ENCODE results near the gene LCLAT1.
"Not testable (repeated sequence)": the region's sequence is repeated elsewhere in the genome, so short reads cannot be mapped to it uniquely, and the experiment has no call there.

Gene LCLAT1

GRCh38 chr2:30492185-30492584 lies 45.1 kb downstream of the LCLAT1 start:
- FAIRE-seq = no peak

- FAIRE-seq = no peak
These were observed 45.6 kb downstream of the LCLAT1 start for GRCh38 chr2:30492619-30493018.

DNA sequence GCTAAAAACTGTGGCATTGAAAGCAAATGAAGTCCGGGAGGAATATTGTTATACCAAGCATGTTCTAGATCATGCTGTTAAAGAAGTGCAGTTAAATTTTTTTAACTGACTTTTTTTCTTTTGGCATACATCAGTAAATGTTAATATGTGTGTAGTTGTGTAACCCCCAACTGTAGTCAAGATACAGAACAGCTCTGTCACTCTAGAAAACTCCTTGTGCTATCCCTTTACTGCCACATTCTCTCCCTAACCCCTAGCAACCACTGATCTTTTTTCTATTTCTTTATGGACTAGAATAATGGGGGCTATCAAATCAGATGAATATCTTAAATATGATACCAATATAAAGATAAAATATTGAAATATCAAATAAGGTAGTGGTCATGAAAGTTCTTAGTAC lies 46.4 kb downstream of the LCLAT1 start:
- no peak for FAIRE-seq

DNA sequence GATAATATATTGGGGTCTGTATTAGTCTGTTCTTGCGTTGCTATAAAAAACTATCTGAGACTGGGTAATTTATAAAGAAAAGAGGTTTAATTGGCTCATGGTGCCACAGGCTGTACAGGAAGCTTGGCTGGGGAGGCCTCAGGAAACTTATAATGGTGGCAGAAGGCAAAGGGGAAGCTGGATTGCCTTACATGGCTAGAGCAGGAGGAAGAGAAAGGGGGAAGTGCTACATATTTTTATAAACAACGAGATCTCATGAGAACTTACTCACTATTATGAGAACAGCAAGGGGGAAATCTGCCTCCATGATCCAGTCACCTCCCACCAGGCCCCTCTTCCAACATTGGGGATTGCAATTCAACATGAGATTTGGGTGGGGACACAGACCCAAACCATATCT lies 48.9 kb downstream of the LCLAT1 start:
- not testable (repeated sequence) for FAIRE-seq

DNA sequence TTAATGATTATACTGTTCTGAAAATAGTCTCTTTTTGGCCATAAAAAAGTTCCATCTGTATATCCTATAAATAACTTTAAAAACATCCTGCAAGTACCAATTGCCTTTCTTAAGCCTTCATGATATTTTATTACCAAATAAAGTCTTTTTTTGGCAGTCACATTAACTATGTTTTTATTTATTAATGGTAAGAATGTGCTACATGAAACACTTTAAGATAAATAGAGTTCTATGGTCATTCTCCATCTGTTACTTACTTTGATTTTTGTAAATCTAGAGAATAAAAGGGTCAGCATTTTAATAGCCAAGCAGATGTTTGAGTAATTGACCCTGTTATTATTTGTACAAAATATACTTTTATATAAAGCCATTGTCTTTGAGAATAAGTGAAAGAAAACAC lies 52.6 kb downstream of the LCLAT1 start:
- peak; percentile 100 for FAIRE-seq

GRCh38 chr2:30500699-30501098 lies 53.7 kb downstream of the LCLAT1 start:
- FAIRE-seq = no peak

DNA sequence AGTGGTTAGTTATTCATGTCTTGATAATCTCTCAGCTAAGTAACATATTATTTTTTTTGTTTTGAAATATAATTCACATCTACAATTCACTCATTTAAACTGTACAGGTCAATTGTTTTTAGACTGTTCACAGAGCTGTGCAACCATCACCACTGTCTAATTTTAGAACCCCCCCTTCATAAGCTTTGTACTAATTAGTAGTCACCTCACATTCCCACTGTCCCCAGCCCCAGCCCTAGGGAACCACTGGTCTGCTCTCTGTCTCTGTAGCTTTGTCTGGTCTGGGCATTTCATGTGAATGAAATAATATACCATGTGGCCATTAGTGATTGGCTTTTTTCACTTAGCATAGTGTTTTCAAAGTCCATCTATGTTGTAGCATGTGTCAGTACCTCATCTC lies 55.3 kb downstream of the LCLAT1 start:
- FAIRE-seq = no peak

- FAIRE-seq = no peak
These were observed 56.1 kb downstream of the LCLAT1 start for GRCh38 chr2:30503007-30503694.

GRCh38 chr2:30503695-30504052 lies 56.6 kb downstream of the LCLAT1 start:
- FAIRE-seq = no peak

GRCh38 chr2:30504731-30505130 lies 57.7 kb downstream of the LCLAT1 start:
- FAIRE-seq = no peak

- no peak for FAIRE-seq
These were observed 58.6 kb downstream of the LCLAT1 start for GRCh38 chr2:30505500-30506180.

- not testable (repeated sequence) for FAIRE-seq
These were observed 60.4 kb downstream of the LCLAT1 start for GRCh38 chr2:30507460-30507859.

DNA sequence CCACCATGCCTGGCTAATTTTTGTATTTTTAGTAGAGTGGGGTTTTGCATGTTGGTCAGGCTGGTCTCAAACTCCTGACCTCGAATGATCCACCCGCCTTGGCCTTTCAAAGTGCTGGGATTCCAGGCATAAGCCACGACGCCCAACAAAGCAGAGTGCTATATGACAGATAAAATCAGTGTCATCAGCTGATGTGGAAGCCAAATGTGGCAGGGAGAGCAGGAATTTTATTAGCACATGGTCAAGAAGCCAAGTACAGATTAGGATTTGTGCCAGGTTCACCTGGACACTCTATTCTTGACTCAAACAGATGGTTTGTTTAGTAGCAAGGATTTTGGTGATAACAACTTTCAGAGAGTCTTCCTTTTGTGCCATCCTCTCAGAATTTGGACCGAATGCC lies 62.7 kb downstream of the LCLAT1 start:
- FAIRE-seq = no peak

- FAIRE-seq = no peak
These were observed 63.4 kb downstream of the LCLAT1 start for GRCh38 chr2:30510409-30510808.

GRCh38 chr2:30511122-30512083 lies 64.4 kb downstream of the LCLAT1 start:
- FAIRE-seq = no peak

DNA sequence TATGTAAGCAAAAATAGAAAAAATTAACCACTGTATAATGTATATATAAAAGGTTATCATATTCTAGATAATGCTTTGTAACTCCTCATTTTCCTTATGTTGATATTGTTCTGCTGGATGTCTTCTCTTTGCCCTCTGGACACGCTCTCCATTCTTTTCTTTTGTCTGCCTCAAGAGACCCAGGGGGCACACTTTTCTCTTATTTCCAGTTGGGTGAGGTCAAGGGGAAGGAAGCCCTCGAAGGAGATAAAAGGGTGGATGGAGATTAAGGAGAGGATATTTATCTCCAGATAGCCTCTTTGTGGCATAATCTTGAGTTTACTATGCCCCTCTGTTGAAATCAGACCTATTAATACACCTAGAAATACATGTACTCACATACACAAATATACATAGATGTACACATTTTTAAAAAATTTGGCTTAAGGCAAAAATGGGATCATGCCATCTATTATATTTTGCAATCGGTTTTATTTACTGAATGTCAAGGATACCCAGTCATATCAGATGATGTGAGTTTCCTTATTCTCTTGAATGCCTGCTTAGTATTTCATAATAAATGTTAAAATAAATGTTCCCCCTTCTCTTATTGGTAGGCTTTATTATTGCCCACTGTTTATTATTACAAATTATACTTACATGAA lies 65.3 kb downstream of the LCLAT1 start:
- FAIRE-seq = no peak

DNA sequence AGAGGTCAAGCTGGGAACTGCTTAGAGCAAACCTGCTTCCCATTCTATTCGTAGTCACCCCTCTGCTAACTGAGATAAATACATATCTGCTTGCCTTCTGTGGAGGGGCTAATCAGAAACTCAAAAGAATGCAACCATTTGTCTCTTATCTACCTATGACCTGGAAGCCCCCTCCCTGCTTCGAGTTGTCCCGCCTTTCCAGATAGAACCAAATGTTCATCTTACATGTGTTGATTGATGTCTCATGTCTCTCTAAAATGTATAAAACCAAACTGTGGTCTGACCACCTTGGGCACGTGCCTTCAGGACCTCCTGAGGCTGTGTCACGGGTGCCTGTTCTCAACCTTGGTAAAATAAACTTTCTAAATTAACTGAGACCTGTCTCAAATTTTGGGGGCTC lies 66.6 kb downstream of the LCLAT1 start:
- FAIRE-seq = not testable (repeated sequence)

GRCh38 chr2:30514134-30514847 lies 67.2 kb downstream of the LCLAT1 start:
- no peak for FAIRE-seq

- no peak for FAIRE-seq
These were observed 67.9 kb downstream of the LCLAT1 start for GRCh38 chr2:30514848-30515435.

- no peak for FAIRE-seq
These were observed 69.1 kb downstream of the LCLAT1 start for GRCh38 chr2:30516166-30516565.

DNA sequence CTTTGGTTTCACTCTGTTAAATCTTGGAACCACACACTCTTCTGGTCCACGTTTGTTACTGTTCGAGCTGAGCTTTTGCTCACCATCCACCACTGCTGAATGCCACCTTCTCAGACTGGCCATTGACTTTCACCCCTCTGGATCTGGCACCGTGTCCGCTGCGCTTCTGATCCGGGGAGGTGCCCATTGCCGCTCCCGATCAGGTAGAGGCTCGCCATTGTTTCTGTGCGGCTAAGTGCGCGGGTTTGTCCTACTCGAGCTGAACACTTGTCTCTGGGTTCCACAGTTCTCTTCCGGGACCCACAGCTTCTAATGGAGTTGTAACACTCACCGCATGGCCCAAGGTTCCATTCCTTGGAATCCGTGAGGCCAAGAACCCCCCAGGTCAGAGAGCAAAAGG lies 72.8 kb downstream of the LCLAT1 start:
- FAIRE-seq = no peak

GRCh38 chr2:30522421-30522820 lies 75.4 kb downstream of the LCLAT1 start:
- no peak for FAIRE-seq
